ENCODE results near the gene PHOX2B.
A peak's percentile ranks its signal among the peaks of the same experiment; 100 is the strongest.
"Not testable (repeated sequence)": the region's sequence is repeated elsewhere in the genome, so short reads cannot be mapped to it uniquely, and the experiment has no call there.

Gene PHOX2B

DNA sequence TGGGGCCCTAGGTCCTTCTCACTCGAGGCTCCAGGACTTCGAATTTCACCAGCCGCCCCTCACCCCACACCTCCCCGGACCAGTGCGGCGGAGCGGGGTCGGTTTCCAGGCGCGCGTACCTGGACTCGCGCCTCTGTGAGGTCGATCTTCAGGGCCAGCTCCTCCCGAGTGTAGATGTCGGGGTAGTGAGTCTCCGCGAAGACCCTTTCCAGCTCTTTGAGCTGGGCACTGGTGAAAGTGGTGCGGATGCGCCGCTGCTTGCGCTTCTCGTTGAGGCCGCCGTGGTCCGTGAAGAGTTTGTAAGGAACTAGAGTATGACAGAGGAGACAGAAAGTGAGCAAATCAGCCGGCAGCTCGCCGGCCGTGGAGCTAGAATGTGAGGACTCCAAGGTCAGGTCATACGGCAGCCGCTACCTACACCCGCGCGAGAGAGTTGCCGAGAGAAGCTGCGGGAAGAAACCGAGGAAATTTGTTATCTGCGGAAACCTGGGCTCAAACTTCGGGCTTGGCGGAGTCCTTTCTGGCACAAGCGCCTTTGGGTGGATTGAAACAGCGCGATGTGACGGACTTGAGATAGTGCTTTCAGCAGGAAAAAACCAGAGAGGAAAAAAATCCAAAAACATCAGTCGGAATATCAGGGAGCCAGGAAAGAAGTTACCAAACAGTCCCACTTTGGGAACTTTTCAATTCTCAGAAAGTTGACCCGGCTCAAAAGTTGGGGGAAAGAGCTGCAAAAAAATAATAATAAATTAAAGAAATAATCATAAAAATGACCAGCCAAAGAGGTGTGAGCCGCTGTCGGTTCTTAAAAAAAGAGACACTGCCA, 1.1 kb downstream of the PHOX2B start:
- no peak for DNase-seq

DNA sequence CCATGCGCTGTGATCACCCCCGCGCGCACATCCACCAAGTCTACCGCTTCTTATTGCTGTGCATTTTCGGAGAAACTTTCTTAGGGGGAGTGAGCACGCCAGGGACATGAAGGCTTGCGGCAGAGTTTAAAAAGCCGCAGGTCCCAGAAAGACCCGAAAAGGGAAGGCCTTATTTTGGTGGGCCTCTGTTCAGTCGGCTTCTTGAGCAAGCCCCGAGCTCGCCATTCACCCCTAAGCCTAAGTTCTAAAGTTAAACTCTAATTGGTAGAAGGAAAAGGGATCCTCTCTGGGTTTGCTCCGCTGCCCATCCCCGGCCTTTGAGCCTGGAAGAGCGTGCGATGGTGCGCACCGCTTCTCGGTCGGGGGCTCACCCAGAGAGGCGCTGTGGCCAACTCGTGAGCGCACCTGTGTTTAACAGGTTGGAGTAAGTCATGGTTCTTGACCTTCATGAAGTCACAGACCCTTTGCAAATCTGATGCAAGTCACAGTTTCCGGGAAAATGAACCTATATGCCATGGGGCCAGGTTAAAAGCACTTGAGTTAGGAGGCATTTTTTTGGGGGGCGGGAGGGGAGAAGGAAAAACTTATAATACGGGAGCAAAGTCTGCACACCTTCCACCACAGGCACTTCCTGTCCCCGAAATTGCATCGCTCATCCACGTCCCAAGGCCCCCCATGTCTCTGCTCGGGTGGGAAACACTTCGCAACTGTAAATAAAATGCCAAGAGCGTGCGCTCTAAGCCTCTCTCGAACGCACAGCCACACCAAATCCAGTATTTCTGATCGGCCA, 1.9 kb downstream of the PHOX2B start:
- DNase-seq: no peak

DNA sequence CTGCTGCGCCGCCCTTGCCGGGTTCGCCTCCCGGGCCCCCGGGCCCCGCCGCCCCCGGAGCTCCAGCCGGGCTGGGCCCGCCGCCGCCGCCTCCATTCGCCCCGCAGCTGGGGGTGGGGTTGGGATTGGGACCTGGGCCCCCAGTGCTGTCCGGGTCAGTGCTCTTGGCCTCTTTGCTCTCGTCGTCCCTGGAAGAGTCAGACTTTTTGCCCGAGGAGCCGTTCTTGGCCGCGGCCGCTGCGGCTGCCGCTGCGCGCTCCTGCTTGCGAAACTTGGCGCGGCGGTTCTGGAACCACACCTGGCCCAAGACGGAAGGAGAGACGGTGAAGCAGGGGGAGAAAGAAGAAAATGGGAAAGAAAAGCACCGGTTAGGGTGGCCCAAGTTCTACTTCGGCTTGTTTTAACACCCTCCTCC, 2.5 kb downstream of the PHOX2B start:
- DNase-seq: no peak

DNA sequence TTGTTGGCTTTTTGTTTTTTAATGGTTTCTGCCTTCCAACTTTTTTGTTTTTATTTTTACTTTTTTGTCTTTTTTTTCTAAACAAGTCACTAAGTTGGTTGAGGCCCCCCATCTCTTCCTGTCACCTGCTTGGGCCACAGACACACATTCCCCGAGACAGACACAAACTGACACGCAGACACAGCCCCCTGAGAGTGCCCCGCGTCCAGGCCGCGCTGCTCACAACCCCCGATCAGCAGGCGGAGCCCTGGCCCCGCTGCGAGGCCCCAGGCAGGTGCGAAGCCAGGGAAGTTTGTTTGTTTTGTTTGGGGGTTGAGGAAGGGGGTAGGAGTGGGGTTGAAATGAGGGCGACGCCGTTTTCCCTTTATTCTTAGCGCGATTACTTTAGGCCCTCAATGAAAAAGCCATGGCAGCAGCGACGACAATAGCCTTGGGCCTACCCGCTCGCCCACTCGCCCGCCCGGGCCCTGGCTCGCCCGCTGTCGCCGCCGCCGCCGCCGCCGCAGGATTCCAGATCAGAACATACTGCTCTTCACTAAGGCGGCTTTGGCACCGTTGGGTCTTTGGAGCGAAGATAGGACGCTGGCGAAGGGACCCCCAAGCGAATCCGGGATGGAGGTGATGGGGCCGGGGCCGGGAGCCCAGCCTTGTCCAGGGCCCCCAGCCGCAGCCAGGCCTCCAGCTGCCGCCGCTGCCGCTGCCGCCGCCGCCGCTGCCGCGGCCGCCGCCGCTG, 3.1 kb downstream of the PHOX2B start:
- no peak for DNase-seq

DNA sequence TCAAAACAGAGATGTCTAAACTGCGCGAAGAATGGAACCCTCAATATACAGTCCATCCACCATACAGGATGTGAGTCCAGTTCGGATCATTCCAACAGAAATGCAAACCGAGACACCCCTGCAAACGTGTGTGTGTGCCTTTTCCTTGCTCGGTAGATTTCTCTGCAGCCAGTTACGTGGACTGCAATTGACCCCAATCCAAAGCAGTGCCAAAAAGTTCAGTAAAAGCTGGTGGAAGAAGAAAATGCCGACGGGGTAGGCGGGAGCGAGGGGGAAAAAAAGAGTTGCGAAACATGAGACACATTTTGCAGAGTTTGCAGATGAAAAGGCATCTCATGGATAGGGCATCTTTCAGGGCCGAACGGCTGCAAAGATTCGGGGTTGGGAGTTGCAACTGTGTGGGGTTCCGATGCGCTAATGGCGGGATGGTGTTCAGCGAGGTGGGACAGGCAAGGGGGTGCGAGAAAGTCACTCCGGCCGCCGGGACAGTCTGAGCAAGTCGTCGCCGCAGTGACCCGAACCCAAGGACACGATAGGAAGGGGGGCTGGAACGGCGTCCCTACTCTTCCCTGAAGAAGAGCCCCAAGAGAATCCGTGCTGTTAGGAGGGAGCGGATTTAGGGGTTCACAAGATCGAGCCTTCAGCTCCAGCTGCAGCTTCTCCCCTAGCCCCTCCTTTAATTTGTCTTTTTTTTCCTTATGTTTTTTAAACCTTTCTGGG, 3.8 kb downstream of the PHOX2B start:
- DNase-seq: no peak

DNA sequence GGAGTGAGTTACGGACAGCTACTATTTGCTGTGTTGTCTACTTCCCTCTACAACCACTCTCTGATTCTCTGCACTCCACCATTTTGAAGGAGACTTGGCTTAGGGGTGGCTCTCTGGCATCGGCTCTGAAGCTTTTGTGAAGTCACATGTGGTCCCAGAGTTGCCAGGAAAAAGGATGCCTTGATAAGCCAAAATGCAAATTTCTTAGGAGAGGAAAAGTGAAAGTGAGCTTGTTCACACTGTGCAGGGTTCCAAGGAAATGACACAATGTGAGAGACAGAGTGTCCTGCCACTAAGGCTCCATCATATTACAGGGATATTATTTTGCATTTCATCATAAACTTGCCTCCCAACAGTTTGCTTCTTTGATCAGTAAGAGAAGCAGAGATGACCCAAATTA, 7.2 kb downstream of the PHOX2B start:
- DNase-seq: no peak

DNA sequence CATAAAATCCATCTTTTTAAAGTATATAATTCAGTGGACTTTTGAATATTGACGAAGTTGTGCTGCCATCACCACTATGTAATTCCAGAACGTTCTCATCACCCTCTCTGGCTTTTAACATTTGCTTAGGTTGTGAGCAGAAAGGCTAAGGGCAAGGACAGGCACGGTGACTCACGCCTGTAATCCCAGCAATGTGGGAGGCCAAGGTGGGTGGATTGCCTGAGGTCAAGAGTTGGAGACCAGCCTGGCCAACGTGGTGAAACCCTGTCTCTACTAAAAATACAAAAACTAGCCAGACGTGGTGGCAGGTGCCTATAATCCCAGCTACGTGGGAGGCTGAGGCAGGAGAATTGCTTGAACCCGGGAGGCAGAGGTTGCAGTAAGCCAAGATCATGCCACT, 11.0 kb downstream of the PHOX2B start:
- not testable (repeated sequence) for DNase-seq

DNA sequence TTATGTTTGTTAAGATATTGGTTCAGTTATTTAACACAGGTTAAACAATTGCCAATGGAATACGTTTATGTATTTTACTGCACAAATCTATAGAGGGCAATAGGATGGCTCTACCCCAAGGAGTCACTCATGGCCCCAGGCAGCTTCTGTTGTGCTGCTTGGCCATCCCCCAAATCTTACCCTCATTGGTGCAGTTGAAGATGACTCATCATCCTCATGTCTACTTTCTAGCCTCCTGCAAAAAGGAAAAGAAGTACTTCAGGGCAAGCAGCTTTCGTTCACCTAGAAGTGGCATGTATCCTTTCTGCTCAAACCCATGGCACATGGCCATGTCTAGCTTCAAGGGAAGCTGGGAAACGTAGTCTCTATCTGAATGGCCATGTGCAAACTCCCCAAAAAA, 14.2 kb downstream of the PHOX2B start:
- DNase-seq: no peak

DNA sequence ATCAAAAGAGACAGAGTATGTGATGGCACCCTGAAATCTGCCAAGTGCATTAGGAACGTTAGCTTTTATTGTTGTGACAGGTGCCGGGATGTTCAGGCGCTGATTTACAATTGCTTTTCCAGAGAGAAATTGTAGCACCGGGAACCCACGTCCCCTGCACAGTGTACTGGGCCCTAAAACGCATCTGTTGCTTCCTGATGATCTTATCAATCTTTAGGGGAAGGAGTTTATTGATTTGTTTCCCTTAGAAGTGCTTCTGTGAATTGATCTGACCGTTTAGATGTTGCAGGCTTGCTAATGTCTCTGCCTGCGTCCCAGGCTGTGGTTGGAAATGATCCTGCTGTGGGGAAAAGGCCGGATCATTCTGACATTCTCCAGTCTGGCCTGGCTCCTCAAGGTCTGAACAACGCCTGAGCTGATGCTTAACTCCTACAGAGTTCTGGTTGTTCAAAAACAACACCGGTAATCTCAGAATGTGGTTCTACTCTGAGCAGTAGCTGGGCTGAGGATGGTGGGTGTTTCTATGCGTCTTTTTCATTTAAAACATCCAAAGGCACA, 16.9 kb downstream of the PHOX2B start:
- no peak for DNase-seq

DNA sequence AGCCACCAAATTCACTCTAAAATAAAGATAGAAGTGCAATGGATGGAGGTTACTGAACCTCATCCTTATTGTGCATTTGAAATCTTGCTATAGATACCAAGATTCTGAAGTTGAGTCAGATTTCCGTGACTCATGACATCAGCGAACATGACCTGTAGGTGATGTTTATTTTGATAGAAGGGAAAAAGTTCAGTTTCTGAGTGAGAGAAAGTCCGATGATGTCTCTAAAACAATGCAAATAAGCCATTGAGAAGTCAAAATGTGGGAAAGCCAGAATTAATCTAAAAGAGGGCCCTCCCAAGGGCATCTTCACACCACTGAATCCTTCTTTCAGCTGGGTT, 20.0 kb downstream of the PHOX2B start:
- DNase-seq: no peak

DNA sequence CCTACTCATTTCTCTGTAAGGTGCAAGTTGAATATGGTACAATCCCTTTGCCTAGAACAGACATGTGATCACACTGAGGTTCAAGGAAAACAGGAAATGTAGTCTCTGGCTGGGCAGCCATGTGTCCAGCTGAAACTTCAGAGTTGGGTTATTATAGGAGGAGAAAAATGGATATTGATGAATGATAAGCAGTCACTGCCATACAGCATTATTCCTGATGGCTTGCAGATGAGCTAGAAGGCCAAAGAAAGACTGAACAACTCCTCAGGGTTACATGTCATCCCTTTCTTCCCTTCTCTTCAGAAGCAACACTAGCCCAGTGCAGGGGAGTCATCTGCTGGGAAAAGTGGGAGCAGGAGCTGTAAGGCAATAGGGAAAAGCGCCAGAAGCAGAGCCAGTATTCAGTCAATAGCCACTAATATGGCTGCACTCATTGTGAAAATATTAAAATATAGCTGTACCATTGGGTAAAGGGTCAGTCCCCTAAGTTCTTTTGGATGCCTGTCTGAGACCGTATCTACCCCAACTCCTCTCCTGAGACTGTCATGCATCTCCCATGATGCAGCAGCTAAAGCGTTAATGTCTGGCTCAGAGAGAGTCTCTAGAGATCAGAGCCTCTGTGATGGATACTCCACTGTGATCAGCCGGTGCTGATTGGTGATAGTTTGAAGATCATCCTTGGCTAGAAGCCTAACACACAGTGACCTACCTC, 20.5 kb downstream of the PHOX2B start:
- no peak for DNase-seq

DNA sequence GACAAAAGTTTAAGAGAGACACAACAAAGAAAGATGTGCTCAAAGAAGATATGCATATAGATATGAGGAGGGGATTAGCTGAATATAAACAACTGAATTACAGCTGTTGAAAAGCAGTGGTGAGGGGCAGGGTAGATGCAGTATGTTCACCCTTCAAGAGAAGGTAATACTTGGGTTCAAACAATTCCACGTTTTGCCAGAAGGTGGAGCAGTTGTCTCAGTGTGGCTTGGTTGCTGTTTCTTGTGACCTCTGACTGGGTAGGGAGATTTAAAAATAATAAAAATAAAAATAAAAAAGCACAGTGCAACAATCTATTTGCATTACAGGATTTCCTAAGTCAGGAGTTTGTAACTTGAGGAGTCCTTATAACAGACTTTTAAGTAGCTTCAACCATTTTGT, 23.3 kb downstream of the PHOX2B start:
- no peak for DNase-seq

DNA sequence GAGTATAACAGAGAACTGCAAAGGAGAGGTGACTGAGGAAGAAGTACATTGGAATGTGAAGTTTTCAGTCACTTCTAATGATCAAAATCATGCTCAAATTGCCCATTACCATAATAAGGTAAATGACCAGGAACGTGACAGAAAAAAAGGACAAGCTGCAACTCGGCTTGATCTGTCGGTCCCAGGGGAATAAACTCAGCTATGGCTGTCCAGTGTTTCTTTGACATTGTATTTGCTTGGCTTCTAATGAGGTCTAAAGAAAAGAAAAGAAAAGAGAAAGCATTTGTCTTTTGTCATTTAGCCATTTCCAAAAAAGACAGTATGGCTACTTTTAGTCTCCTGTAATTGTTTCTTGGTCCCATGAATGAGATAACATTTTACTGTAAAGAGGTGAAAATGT, 25.2 kb downstream of the PHOX2B start:
- no peak for DNase-seq

DNA sequence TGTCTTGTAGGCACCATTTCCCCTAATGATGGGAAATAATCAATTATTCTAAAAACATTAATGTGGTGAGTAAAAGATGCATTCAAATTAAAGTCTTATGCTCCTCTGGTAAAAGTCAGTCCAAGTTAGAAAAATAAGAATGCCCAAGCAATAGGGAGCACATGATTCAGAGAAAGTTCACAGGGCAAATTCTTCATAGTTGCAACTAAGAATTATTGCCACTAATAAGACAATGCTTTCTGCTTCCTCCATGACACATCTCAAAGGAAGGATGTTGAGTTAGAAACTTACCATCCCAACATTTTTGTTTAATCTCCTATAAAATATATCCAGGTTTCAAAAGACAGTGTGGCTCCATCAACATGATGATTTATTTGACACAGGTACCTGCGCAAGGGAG, 26.3 kb downstream of the PHOX2B start:
- DNase-seq: no peak

DNA sequence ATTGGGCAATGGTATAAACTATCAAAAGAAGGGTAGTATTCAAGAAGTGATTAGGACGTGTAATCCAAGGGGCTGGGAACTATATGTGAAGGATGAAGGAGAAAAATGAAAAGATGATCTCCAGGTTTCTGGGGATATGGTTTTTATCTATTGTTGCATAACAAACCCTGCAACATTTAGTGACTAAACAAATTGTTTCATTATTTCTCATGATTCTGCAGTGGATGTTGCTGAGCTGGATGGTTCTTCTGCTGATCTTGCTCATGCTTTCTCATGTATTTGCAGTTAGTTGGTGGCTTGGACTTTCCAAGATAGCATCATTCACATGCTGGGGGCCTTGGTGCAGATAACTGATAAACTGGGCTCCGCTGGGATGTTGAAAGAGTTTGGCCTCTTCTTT, 29.1 kb downstream of the PHOX2B start:
- peak; percentile 36 for DNase-seq

DNA sequence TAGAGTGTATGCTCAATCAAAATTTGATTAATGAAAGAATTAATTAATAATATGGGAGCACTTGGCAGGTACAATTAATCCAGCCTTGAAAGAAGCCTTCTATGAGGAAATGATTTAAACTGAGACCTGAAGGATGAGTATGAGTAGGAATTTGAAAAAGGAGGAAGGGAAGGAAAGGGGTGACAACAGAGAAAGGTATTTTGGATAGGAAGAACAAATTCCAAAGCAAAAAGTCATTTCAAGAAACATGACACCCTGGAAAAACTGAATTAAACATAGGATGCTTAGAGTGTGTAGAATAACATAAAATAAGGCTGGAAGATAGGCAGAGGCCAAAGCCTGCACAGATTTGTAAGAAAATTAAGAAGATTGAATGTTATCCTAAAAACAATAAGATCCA, 29.6 kb downstream of the PHOX2B start:
- peak; percentile 66 for DNase-seq

DNA sequence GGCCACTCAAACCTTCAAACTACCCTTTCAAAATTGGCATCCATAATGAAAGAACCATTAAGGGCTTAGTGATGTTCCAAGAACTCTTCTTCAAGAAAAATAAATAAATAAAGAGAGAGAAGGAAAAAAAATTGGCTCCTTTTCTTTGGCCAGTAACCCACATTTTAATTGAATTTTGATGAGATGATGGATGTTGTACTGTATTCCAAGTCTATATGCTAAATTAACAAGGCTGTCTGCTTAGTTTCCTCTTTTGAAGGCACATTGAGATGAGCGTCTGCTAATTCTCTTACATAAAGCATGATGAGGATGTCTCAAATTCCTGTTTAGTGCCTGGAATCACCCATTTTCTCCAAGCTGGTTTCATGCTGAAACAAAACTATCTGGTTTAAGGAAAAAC, 33.4 kb downstream of the PHOX2B start:
- DNase-seq: no peak

DNA sequence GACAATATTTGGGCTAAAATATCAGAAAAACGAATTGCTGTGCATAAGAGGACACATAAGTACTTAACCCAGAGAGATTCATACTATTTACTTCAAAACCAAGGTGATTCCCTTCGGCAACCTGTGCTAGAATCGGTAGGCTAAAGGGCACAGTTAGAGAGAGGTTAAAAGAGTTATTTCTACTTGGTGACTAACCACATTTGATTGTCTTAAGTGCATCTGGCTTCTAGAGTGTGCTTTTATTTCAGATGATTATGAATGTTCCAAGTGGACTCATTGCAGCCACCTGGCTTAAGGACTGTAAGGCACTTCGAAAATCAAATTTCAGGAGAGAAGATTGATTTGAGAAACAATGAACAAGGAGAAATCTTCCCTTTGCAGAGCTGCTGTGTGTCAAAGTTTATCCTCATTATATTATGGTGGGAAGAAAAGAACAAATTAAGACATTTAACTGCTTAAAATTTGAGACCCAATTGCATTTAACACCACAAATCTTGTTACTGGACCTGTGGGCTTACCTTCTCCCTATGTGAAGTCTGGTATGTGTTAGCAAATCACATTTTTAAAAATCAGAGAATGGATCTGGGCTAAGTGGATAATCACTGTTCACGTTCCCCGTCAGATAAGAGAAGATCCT, 34.0 kb downstream of the PHOX2B start:
- DNase-seq: no peak

DNA sequence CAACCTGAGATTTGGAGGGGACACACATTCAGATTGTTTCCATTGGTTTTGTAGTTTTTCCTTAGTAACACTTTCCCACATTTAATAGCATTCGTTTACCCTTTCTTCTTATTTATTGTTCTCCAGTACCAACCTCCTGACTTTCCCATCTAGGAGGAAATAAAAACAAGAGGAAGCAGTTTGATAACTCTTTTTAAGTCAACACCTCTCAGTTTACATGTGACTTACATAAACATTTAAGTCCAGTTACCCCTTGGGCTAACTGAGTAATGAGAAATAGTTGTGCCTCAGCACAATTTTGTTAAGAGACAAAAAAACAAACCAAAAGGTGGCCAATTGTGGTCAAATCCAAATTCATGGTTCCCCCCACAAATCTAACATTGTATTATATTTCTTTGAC, 34.8 kb downstream of the PHOX2B start:
- no peak for DNase-seq

DNA sequence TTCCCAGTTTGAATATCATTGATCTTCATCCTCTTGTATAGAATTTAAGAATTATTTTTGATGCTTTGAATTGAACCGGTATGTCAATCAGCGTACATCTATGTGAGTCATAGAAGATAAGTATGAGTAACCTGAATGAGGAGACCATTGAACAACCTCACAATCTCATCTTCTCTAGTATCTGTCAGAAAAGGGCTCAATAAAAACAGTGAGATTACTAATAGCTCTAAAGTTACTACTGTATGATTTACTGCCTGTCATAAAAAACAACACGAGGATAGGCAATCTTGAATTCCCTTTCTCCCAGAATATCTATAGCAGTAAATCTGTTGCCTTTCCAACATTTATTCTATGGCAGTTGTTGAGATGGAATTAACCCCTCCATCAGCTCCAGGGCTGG, 36.1 kb downstream of the PHOX2B start:
- no peak for DNase-seq

DNA sequence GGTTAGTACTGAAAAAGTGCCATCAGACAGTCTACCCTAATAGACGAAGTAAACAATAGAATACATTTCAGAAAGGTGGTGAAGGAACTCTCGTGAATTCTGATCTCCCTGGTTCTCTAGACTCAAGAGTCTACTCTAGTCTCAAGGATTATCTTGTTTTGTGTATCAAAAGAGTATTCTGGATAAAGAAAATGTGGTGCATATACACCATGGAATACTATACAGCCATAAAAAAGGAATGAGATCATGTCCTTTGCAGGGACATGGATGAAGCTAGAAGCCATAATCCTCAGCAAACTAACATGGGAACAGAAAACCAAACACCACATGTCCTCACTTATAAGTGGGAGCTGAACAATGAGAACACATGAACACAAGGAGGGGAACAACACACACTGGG, 36.9 kb downstream of the PHOX2B start:
- DNase-seq: not testable (repeated sequence)

Measured in fibroblast of skin of right quadriceps (primary cell).